ENCODE results near the gene POU2F3. TPM values are rescaled to one million over a fixed set of nuclear protein-coding genes. Genes with fewer than 3 reads are reported as not detected.
A peak's percentile ranks its signal among the peaks of the same experiment; 100 is the strongest.

The POU2F3 gene
- total RNA-seq (2016; rRNA removed; fragmentation: Illumina TruSeq; extraction: Trizol) (not detected in 2 replicates), polyA plus RNA-seq (2011; rRNA removed) (not detected in 2 replicates), polyA minus RNA-seq (2011; rRNA and poly(A)+ RNA removed; ENCODE audit: low replicate concordance) (0.30 TPM in 1 of 2 replicates, not detected in the other), Bru-seq, nascent RNA (percentile 9 among the genes with signal in this experiment), BruChase-seq, experiment 1, labeled RNA remaining after a 6-hour chase (percentile 9 among the genes with signal in this experiment), BruChase-seq, experiment 2, labeled RNA remaining after a 2-hour chase (percentile 10 among the genes with signal in this experiment)
- not detected in 2 replicates for total RNA-seq (2016; cell fraction: cytosol; rRNA removed; fragmentation: Illumina TruSeq; extraction: Trizol; ENCODE audit: low read depth)
- total RNA-seq (2016; cell fraction: insoluble cytoplasmic fraction; rRNA removed; fragmentation: Illumina TruSeq; extraction: Trizol), result not detected in 2 replicates
- not detected in 2 replicates for total RNA-seq (2016; cell fraction: membrane; rRNA removed; fragmentation: Illumina TruSeq; extraction: Trizol)
- total RNA-seq (2016; cell fraction: nucleus; rRNA removed; fragmentation: Illumina TruSeq; extraction: Trizol), result not detected in 2 replicates
- not detected in 2 replicates for polyA plus RNA-seq (2011; cell fraction: cytosol; rRNA removed)
- not detected in 2 replicates for polyA plus RNA-seq (2011; cell fraction: nucleus; rRNA removed)
- polyA plus RNA-seq (2012), result not detected in 2 replicates
- polyA plus RNA-seq (2016; cell fraction: cytosol; fragmentation: Illumina TruSeq; extraction: Trizol; ENCODE audit: low read depth), result not detected in 2 replicates
- polyA plus RNA-seq (2016; cell fraction: insoluble cytoplasmic fraction; fragmentation: Illumina TruSeq; extraction: Trizol; ENCODE audit: low read depth), result not detected in 2 replicates
- polyA plus RNA-seq (2016; cell fraction: membrane; fragmentation: Illumina TruSeq; extraction: Trizol; ENCODE audit: low read depth), result not detected in 2 replicates
- not detected in 2 replicates for polyA plus RNA-seq (2016; cell fraction: nucleus; fragmentation: Illumina TruSeq; extraction: Trizol; ENCODE audit: insufficient read depth, low read depth)
- polyA minus RNA-seq (2011; cell fraction: cytosol; rRNA and poly(A)+ RNA removed), result not detected in 2 replicates
- polyA minus RNA-seq (2011; cell fraction: nucleus; rRNA and poly(A)+ RNA removed), result not detected in 2 replicates
- long read RNA-seq, experiment 1, result 0 reads
- long read RNA-seq, experiment 2, result 0 reads

- H3K4me3 ChIP-seq (replicated peaks in 1 of 3; ENCODE audit: insufficient read depth in 1 of 3, low read depth in 2 of 3, low read length in 3 of 3), result no peak within 1 kb of the TSS; a peak in 1 of 6 replicates
- H4K20me1 ChIP-seq (ENCODE audit: insufficient read depth, low read length), result no peaks in the 10 kb centered on the region; the same call in 1 of the 2 replicates
- TF ChIP-seq ZBTB33 (CRISPR knock-in tag; IDR thresholded peaks at IDR 0.05) (0 out of 2 replicates have a peak, but pooled peaks have one; percentile 34), ZSCAN25 (CRISPR knock-in tag; IDR thresholded peaks at IDR 0.05) (peak; percentile 53; the same call in 1 of the 2 replicates), HOXA5 (CRISPR knock-in tag; IDR thresholded peaks at IDR 0.05) (no peak), ZNF850 (CRISPR knock-in tag; conservative IDR thresholded peaks at IDR 0.05) (no peak), CTCF (CRISPR knock-in tag; IDR thresholded peaks at IDR 0.05) (peak; percentile 30)
- in situ Hi-C loops (cut with HindIII; ENCODE audit: extremely low pct_ligation_motif_present, low pct_unique_long_range_greater_than_20kb) (loop anchor here (5.0 kb wide), 1 partner anchor 57 kb away; no protein-coding TSS in a partner anchor), intact Hi-C loops (cut with micrococcal nuclease; ENCODE audit: unreplicated experiment) (no loop called here)
- BruUV-seq (replicated peaks), result no TSS peak
- H2AFZ ChIP-seq (ENCODE audit: low read length), result no peak within 1 kb of the TSS
- no peaks in the 10 kb centered on the region for H3K79me2 ChIP-seq (ENCODE audit: insufficient read depth, low read length)
- no peaks in the 10 kb centered on the region for H3K36me3 ChIP-seq (replicated peaks in 1 of 2; ENCODE audit: control insufficient read depth in 1 of 2, insufficient read depth in 2 of 2, low read length in 2 of 2)
- H3K9ac ChIP-seq (ENCODE audit: insufficient read depth, low read depth, low read length), result no peak within 1 kb of the TSS
- ChIA-PET POLR2A (no interaction called here), CTCF (ENCODE audit: low intra/inter-chr PET ratio, low total read pairs) (interaction anchor here (1.4 kb wide), 2 partner anchors 60 to 63 kb away, joined by 3 to 4 read pairs; no protein-coding TSS in a partner anchor)
- no peak within 1 kb of the TSS for H3K4me2 ChIP-seq (ENCODE audit: low read depth, low read length)
- no peaks in the 10 kb centered on the region for H3K4me1 ChIP-seq (ENCODE audit: insufficient read depth, low read length)
- no peaks in the 10 kb centered on the region for H3K9me3 ChIP-seq (ENCODE audit: low read length)
- WGBS (ENCODE audit: low lambda C conversion rate), result 37% methylated on average over 21 of the region's 66 CpGs
- no peak within 1 kb of the TSS for H3K27ac ChIP-seq (ENCODE audit: extremely low read length, insufficient read depth, low read length)
- no peak for DNase-seq (ENCODE audit: low spot score)
- peaks cover 15 to 68% of the 10 kb centered on the region in 2 experiments for H3K27me3 ChIP-seq (ENCODE audit: control insufficient read depth in 1 of 2, insufficient read depth in 2 of 2, low read length in 2 of 2)
- peak; percentile 18; the same call in 2 of the 3 replicates for ATAC-seq
- no peak for FAIRE-seq
These were observed at the start of gene POU2F3 for GRCh38 chr11:120239713-120240640. POU2F3 (plus strand) TSS chr11:120240140; CDS start chr11:120240344, 204 bp downstream.
